A549 treated with GW870086 at 1 μM for 4 hours (cell line): Measurements from ENCODE around the gene PPP6C. TPM values are rescaled to one million over a fixed set of nuclear protein-coding genes. Genes with fewer than 3 reads are reported as not detected.

ENCODE experiments used
- total RNA-seq: library from RNA; stranded (reverse); fragments of 200-300 nt; extraction: Qiagen RNA extraction; gene quantifications from 5 replicates; pipeline ENCODE4 v1.2.3, GENCODE V29; 2022; ENCODE audit warnings: low read depth

The PPP6C gene
- 24.2 to 27.0 TPM (median 25.8 TPM) in 5 replicates for total RNA-seq

DNA sequence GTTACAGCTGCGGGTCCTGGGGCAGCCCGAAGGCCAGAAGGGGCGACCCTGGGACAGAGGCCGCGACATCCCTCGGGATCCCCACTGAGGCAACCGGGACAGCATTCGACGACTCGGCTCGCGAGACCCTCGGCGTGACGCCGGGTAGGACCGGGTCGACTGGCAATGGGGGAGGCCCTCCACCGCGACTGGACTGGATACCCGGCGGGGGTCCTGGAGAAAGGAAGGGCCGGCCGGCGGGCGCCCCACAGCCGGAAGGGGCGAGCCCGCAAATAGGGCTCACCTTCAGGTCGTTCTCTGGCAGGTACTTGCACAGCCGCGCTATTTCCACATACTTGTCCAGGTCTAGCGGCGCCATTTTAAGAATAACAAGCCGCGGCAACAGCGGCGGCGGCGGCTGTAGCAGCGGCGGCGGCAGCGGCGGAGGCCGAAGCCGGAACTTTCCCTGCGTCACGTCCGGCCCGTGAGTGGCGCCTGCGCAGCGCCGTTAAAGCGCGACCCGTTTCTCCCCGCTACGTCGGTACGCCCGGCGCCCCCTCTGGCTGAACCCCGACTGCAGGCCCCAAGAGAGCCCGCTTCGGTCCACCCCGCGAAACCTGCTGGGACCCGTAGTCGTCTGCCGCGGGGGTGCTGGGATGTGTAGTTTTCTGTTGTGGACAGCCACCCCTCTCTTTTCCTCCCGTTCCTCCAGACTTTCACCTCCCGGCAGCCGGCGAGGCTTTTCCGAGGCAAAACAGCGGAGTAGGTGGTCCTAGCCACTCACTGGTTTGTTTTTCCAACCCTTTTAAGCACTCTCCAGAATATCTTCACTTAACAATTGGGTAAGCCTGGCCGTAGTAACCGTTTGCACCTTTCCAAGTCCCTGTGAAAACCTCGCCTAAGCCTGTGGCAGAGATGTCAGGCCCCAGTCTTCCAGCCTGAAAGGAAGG is at the start of gene PPP6C:
TSS of gene PPP6C (minus strand) at position 443 of the 929 bp plus-strand sequence. CDS start at position 358, 85 bp downstream.

DNA sequence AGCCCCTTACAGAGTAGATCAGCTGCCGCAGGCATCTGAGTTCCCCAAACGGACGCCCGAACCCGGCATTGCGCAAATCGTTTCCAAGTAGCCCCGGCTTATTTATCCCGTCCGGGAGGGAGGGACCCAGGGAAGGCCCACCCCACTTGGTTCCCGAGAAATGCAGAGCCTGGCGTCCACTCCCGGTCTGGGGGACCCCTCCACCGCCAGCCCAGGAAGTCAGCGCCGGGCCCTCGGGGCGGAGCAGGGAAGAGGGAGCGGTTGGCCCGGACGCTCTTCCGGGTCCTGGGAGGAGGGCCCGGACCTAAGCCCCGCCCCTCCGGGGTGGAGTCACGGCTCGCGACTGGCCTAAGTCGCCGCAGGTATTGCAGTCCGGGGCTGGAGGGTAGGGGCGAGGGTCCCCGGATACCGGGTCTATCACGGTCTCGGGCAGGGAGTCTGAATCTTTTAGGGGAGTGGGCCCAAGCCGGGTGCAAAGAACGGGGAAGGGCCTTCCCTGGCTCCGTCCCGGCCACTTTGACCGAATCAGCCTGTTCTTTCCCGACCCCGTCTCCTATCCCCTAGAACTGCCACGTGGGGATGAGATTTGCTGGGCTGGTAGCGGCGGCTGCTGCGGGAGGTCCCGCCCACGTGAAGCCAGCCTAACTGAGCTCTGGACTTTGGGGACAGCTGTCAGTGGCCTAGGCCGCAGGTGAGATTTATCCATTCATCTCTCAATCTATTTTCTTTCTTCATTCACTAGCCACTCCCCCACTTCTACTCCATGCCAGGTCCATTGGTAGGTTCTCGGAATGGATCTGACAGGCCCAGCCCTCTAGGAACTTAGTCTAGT is 10.8 kb upstream of the PPP6C start, which contains the start of gene RABEPK:
TSS of gene RABEPK (plus strand) at position 327 of the 832 bp plus-strand sequence. CDS start 2,472 bp downstream, outside the sequence.

GRCh38 chr9:125143377-125144090 is 46.1 kb downstream of the PPP6C start, which contains the start of gene SCAI:
TSS of gene SCAI (minus strand) at chr9:125143528. CDS start at chr9:125143437, 91 bp downstream.

Other genes starting within 250 kb of the PPP6C start
- 10.1 to 10.9 TPM (median 10.4 TPM) in 5 replicates for gene GOLGA1, start 248.7 kb downstream of the PPP6C start, total RNA-seq
- gene SCAI, start 46.3 kb downstream of the PPP6C start, total RNA-seq: 1.3 to 2.1 TPM (median 1.8 TPM) in 5 replicates
- gene RABEPK, start 10.7 kb upstream of the PPP6C start, total RNA-seq: 36.8 to 45.4 TPM (median 41.9 TPM) in 5 replicates
- gene HSPA5, start 51.5 kb upstream of the PPP6C start, total RNA-seq: 348 to 387 TPM (median 376 TPM) in 5 replicates
- 12.8 to 18.3 TPM (median 15.7 TPM) in 5 replicates for gene GAPVD1, start 72.0 kb upstream of the PPP6C start, total RNA-seq